ENCODE data around the gene HPS4. TPM values are rescaled to one million over a fixed set of nuclear protein-coding genes. Genes with fewer than 3 reads are reported as not detected.

The HPS4 gene
- total RNA-seq, 2 donors from 2014 or later, result 31.0 to 40.1 TPM

DNA sequence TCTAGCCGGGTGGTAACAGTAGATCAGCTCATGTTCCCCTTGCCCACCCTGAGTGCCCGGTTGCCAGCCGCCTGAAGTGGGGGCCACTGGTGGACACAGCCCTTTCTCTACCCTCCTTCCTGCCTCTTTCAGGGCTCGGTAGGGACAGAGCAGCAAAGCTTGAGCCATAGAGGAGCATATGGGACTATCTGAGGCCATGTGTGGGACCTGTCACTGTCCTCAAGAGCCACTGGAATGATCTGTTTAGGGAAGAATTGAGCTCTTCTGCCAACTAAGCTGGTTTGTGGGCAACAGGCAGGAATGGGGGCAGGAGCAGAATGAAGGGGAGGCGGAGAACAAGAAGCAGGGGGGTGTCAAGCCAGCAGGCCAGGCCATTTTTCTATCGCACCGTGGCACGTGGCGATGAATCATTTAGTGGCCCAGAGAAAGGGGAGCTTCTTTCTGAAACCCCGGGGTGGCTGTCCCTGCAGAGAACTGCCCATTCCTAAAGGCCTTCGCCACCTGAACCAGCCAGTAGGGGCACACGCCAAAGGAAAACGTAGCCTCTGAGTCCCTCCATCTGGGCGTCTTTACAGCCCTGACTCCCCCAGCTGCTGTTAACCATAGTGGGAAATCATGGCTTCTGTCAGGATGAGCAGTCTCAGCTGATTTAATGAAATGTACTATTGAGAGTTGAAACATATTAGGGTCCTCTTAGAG, 45.7 kb downstream of the HPS4 start:
- DNase-seq (ENCODE audit: low spot score), result no peak
- no peak for ATAC-seq
- Mint-ChIP-seq H3K4me3 (no peak overlapping the region), H3K36me3 (peaks cover 4% of the 10 kb centered on the region), H3K4me1 (ENCODE audit: low read depth in 2 of 2) (peaks cover 19 to 20% of the 10 kb centered on the region in 2 donors), H3K9me3 (no peaks in the 10 kb centered on the region), H3K27me3 (no peaks in the 10 kb centered on the region), H3K27ac (no peak overlapping the region)

DNA sequence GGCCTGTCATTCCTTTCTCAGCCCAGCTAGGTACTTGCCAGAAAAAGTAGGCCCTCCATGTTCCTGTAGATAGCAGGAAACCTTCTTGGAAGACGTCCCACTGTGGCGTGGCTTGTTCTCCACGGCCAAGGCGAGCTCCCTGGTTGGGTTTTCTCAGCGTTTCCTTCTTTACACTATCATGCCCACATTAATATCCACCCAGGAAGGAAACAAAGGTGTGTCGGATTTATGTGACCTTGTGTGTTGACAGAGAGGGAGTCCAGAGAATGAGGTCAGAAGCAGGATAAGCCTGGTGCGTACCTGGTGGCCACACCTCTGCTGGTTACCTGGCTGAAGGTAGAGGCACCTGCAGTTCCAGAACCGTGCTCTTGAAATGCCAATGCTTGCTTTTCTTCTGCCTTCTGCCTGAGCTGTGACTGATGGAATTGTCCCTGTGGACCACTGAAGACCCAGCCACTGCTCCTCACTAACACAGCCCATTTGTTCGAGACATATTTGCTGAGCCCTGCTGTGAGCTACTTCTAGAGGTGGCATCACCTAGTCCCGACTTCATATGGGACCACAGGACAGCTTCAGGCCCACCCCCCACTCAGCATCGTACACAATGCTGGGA, 46.6 kb downstream of the HPS4 start:
- DNase-seq (ENCODE audit: low spot score) (no peak), ATAC-seq (no peak)
- Mint-ChIP-seq H3K4me1 (ENCODE audit: low read depth in 2 of 2) (peaks cover 25 to 28% of the 10 kb centered on the region in 2 donors), H3K9me3 (no peaks in the 10 kb centered on the region), H3K27me3 (no peaks in the 10 kb centered on the region), H3K36me3 (peaks cover 4% of the 10 kb centered on the region), H3K4me3 (no peak overlapping the region), H3K27ac (no peak overlapping the region)

DNA sequence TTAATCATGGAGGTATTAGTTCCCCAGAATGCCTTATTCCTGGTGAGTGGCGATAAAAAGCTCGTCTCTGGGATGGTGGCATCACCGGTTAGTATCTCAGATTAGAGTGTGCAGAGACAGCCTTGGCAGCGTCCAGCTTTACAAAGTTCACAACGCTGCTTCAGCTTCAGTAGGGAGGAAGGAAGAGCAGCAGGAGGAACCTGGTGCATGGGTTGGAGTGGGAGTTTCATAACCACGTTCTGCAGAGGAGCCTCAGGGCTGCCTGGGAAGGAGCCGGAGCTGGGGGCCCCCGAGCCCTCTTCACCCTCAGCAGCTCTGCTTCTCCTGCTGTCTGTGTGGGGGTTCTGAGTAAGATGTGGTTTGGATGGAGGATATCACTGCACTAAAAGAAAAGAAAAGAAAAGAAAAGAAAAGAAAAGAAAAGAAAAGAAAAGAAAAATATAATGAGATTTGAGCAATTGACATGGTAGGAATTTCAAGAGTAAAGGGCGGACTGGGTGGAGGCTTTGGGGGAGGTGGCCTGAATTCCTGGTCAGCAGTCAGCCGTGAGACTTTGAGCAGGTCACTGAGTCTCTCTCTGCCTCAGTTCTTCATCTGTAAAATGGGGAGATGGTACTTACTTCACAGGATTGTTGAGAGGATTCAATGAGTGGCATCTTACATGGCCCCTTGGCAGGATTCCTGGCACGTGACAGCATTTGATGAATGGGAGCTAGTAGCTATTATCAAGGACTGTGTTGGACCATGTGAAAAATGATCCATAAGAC, 48.1 kb downstream of the HPS4 start:
- Mint-ChIP-seq H3K9me3 (no peaks in the 10 kb centered on the region), H3K4me3 (no peak overlapping the region), H3K4me1 (ENCODE audit: low read depth in 2 of 2) (peaks cover 38 to 41% of the 10 kb centered on the region in 2 donors), H3K27me3 (no peaks in the 10 kb centered on the region), H3K36me3 (peaks cover 4% of the 10 kb centered on the region), H3K27ac (no peak overlapping the region)
- ATAC-seq, result no peak
- DNase-seq (ENCODE audit: low spot score), result no peak

DNA sequence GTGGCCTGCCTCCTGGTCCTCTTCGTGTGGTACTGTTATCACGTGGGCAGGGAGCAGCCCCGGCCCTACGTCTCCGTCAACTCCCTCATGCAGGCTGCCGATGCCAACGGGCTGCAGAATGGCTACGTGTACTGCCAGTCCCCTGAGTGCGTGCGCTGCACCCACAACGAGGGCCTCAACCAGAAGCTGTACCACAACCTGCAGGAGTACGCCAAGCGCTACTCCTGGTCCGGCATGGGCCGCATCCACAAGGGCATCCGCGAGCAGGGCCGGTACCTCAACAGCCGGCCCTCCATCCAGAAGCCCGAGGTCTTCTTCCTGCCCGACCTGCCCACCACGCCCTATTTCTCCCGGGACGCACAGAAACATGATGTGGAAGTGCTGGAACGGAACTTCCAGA, 49.8 kb downstream of the HPS4 start:
- ATAC-seq (no peak), DNase-seq (ENCODE audit: low spot score) (no peak)
- Mint-ChIP-seq H3K27ac (no peak overlapping the region), H3K9me3 (no peaks in the 10 kb centered on the region), H3K27me3 (no peaks in the 10 kb centered on the region), H3K4me3 (no peak overlapping the region), H3K4me1 (ENCODE audit: low read depth in 2 of 2) (peaks cover 49 to 53% of the 10 kb centered on the region in 2 donors), H3K36me3 (peaks cover 7% of the 10 kb centered on the region)

DNA sequence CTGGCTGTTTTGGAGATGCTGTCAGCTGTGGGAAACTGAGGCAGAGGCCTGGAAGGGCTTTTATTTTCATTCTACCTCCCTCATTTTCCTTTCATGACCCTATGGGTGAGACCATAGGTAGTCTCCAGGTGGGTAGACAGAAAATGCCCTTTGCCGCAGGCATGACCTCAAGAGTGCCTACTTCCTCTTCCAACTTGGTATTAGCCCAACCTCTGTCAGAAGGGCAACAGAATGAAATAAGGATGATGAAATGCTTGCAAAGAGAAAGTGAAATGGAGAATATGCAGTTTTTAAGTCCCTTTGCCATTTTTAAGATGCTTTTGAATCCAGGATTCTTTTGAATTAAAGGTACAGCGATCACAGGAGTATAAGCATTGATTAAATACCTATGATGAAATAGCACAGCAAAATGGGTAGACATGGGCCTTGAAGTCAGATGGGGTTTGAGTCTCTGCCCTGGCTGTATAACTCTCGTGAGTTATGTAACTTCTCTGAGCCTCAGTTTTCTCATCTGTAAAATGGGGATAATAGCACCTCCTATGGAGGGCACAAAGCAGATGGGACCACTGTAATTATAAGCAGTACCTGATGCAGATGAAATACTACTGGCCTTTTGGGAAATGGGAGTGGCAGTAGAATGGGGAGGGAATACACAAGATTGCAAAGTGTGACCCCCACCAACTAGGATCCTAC, 50.8 kb downstream of the HPS4 start:
- Mint-ChIP-seq H3K27ac (no peak overlapping the region), H3K4me3 (no peak overlapping the region), H3K9me3 (no peaks in the 10 kb centered on the region), H3K4me1 (ENCODE audit: low read depth in 2 of 2) (peaks cover 58% of the 10 kb centered on the region in 2 donors), H3K27me3 (no peaks in the 10 kb centered on the region), H3K36me3 (peaks cover 11% of the 10 kb centered on the region)
- DNase-seq (ENCODE audit: low spot score) (no peak), ATAC-seq (no peak)

DNA sequence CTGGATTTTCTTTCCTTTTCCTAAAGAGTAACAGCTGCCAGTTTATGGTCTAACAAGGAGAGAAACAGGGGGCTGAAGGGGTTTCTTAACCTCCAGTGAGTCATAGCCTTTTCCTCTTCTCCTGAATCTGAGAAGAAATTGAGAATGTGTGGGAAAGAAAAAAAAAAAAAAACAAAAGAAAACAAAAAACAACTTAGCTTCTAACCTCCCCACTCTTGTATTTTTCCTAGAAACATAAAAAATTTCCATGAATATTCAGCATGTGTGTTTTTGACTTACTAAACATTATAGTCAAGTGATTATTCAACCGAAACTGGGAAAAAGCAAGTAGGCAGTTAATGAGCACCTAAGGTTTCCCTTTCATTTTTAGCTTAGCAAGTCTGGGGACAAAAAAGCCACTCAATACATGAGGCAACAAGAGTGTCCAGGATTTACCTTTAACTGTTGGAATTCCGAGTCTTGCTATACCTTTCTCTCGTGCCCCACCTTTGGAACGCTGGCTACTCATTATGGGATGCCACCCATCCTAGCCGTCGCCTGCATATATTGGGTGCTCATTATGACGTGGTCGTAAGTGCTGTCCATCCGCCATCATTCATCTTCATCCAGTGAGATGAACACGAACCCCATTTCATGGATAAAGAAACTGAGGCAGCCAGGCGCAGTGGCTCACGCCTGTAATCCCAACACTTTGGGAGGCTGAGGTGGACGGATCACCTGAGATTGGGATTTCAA, 52.2 kb downstream of the HPS4 start:
- H3K4me1 Mint-ChIP-seq (ENCODE audit: low read depth in 2 of 2), result peaks cover 58 to 60% of the 10 kb centered on the region in 2 donors
- peak overlapping the region; percentile 87 for H3K4me3 Mint-ChIP-seq
- DNase-seq (ENCODE audit: low spot score) (no peak), ATAC-seq (no peak)
- no peaks in the 10 kb centered on the region for H3K9me3 Mint-ChIP-seq
- peaks cover 0 to 4% of the 10 kb centered on the region in 2 donors for H3K27me3 Mint-ChIP-seq
- H3K36me3 Mint-ChIP-seq, result peaks cover 11% of the 10 kb centered on the region
- peak overlapping the region; percentile 62 to 87 for H3K27ac Mint-ChIP-seq

DNA sequence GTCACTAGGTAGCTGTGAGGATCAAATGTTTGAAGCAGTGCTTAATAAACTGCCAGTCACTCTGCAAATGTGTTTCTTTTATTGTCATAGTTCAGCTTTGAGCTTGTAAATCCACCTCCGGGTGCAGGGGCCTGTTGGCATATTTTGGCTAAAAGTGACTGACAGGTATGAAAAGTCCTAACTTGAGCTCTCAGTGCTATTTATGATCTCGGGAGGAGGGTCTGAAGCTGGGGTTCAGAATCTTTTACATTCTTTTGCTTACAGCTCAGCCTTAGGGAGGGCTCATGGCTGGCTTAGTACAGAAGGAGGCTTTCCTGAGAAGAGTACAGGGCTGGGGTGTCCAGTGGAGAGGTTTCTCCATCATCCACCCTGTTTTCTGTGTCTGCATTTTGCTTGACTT, 53.0 kb downstream of the HPS4 start:
- Mint-ChIP-seq H3K4me1 (ENCODE audit: low read depth in 2 of 2) (peaks cover 52 to 54% of the 10 kb centered on the region in 2 donors), H3K27me3 (peaks cover 0 to 4% of the 10 kb centered on the region in 2 donors), H3K36me3 (peaks cover 11% of the 10 kb centered on the region), H3K4me3 (peak overlapping the region; percentile 87), H3K9me3 (no peaks in the 10 kb centered on the region), H3K27ac (peak overlapping the region; percentile 62 to 87)
- no peak for DNase-seq (ENCODE audit: low spot score)
- ATAC-seq, result no peak

DNA sequence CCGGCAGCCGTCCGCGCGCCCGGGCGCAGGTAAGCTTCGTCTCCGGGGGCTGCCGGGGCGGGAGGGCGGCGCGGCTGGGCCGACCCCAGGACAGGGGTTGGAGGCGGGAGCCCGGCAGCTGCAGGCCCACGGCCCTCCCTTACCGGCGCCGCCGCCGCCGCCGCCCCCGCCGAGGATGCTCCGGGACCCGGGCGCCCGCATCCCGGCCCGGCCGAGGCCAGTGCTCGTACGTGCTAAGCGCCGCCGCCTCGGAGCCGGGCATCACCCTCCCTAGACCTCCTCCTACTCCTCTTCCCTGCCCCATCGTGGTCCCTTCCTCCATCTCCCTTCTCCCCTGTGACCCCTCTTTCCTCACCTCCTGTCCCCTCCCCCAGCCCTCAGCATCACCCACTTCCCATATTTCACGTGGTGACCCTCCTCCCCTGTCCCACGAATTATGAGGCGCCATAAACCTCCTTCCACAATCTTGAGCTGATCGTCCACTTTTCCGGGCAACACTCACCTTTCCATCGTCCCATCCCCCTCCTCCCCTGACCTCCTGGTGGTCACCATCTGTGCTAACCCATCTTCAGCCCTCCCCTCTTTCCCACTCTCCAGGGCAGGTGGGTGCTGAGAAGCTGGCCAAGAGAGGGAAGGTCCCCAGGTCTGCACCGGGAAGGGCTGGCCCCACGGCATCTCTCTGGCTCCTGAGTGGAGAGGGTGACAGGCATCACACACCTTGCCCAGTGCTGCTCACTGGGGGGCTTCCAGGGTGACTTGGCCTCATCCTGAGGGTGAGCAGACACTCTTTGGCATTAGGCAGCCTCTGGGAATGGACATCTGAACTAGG, 53.9 kb downstream of the HPS4 start:
- H3K27ac Mint-ChIP-seq, result peak overlapping the region; percentile 62 to 87
- peak in 1 of 2 donors; percentile 41 for ATAC-seq
- H3K9me3 Mint-ChIP-seq, result no peaks in the 10 kb centered on the region
- H3K4me3 Mint-ChIP-seq, result peak overlapping the region; percentile 87
- H3K36me3 Mint-ChIP-seq, result peaks cover 7% of the 10 kb centered on the region
- H3K4me1 Mint-ChIP-seq (ENCODE audit: low read depth in 2 of 2), result peaks cover 43 to 50% of the 10 kb centered on the region in 2 donors
- no peak for DNase-seq (ENCODE audit: low spot score)
- H3K27me3 Mint-ChIP-seq, result peaks cover 0 to 4% of the 10 kb centered on the region in 2 donors

DNA sequence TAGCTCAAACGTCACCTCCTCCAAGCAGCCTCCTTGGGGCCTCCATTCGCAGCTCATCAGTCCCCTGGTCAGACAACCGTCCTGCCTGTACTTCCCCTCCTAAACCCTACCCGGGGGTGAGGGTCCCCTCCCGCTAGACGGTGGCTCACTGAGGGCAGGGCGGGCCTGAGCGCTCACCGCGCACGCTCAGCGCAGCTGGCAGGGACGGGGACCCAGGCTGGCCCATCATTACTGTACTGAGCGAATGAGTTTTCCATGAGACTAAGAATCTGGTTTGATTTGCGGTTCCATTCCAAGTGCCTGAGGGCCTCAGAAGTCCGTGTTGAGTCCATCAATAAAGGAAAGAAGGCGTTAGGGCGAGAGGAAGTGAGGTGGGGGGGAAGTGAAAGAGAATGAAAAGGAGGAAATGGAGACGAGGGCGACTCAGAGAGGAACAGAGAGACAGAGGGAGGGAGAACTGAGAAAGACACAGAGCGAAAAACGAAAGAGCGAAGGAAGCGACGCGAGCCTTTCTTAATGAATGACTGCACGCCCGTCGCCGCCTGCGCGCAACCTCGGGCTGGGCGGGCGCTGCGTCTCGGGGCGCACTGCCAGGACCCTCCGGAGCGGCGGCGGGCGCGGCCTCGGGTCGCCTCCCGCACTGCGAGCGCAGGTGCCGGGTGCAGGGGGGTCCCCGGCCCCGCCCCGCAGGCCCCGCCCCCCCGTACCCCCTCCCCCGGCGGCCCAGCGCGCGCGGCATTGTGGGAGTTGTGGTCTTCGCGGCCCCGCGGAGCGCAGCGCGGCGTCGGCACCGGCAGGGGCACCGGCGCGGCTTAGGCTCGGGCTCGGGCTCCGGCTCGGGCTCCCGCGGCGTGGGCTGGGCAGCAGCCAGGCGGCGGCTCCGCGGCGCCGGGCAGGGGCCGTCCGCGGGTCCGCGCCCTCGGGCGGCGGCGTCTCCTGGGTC, 54.8 kb downstream of the HPS4 start, which contains the start of gene ASPHD2:
TSS of gene ASPHD2 (plus strand) at position 746 of the 943 bp plus-strand sequence. CDS start 4,356 bp downstream, outside the sequence.
- peak; percentile 82 for DNase-seq (ENCODE audit: low spot score)
- Mint-ChIP-seq H3K27me3 (peaks cover 0 to 4% of the 10 kb centered on the region in 2 donors), H3K9me3 (no peaks in the 10 kb centered on the region), H3K36me3 (peaks cover 7% of the 10 kb centered on the region), H3K4me3 (peak within 1 kb of the TSS; percentile 95), H3K4me1 (ENCODE audit: low read depth in 2 of 2) (peaks cover 43 to 50% of the 10 kb centered on the region in 2 donors), H3K27ac (peak within 1 kb of the TSS; percentile 94 to 95)
- peak; percentile 88 to 91 for ATAC-seq

DNA sequence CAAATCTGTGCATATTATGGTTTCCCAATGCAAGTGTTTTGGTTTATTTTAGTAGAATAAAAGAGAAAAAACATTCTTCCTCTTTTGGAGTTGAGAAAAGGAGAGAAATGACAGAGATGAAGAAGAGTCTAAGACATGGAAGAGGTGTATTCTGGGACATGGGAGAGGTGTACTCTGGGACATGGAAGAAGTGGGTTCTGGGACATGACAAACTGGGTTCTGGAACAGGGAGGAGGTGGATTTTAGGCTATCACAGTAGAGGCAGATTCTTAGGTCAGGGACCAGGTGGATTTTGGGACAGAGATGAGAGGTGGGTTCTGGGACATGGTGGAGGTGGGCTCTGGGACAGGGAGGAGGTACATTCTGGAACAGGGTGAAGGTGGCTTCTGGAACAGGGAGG, 56.7 kb downstream of the HPS4 start:
- H3K4me1 Mint-ChIP-seq (ENCODE audit: low read depth in 2 of 2), result peaks cover 35 to 39% of the 10 kb centered on the region in 2 donors
- DNase-seq (ENCODE audit: low spot score) (no peak), ATAC-seq (no peak)
- H3K9me3 Mint-ChIP-seq, result peaks cover 3% of the 10 kb centered on the region
- H3K27me3 Mint-ChIP-seq, result peaks cover 0 to 5% of the 10 kb centered on the region in 2 donors
- peaks cover 7% of the 10 kb centered on the region for H3K36me3 Mint-ChIP-seq
- H3K27ac Mint-ChIP-seq, result peak overlapping the region; percentile 93 to 95
- peak overlapping the region; percentile 78 for H3K4me3 Mint-ChIP-seq

DNA sequence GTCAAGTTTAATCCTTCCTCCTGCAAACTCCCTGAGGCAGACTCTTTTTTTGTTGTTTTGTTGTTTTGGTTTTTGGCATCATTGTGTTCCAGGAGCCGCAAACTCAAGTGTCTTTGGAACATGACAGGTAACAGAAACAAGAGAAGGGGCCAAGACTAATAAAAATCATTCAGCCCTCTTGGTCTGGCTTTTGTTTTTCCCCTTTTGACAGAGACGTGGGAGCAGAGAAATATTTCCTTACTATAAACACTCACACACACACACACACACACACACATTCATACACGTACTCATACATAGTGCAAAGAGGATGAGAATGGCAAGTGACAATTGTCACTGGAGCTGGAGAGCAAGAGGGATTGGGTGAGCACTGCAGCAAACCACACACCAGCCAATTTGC, 65.0 kb downstream of the HPS4 start:
- H3K4me3 Mint-ChIP-seq, result no peak overlapping the region
- H3K27ac Mint-ChIP-seq, result no peak overlapping the region
- H3K27me3 Mint-ChIP-seq, result peaks cover 28% of the 10 kb centered on the region in 2 donors
- no peaks in the 10 kb centered on the region for H3K4me1 Mint-ChIP-seq (ENCODE audit: low read depth in 2 of 2)
- H3K9me3 Mint-ChIP-seq, result peaks cover 3% of the 10 kb centered on the region
- no peaks in the 10 kb centered on the region for H3K36me3 Mint-ChIP-seq
- ATAC-seq (no peak), DNase-seq (ENCODE audit: low spot score) (no peak)
